ENCODE measurements around the gene PHF20.
A peak's percentile ranks its signal among the peaks of the same experiment; 100 is the strongest.
"Not testable (repeated sequence)": the region's sequence is repeated elsewhere in the genome, so short reads cannot be mapped to it uniquely, and the experiment has no call there.

Gene PHF20

GRCh38 chr20:35988910-35989463, 217.2 kb downstream of the PHF20 start:
- no peak for DNase-seq
- in situ Hi-C loops (cut with MboI; ENCODE audit: low pct_unique_long_range_greater_than_20kb, low sequenced_read_pairs), result loop anchor here (10.0 kb wide), 1 partner anchor 146 kb away; no protein-coding TSS in a partner anchor

- peak; percentile 45 for DNase-seq
- in situ Hi-C loops (cut with MboI; ENCODE audit: low pct_unique_long_range_greater_than_20kb, low sequenced_read_pairs), result no loop called here
Observed at GRCh38 chr20:35991142-35991771, 219.4 kb downstream of the PHF20 start.

GRCh38 chr20:35992713-35993335, 221.0 kb downstream of the PHF20 start:
- in situ Hi-C loops (cut with MboI; ENCODE audit: low pct_unique_long_range_greater_than_20kb, low sequenced_read_pairs), result no loop called here
- DNase-seq, result peak; percentile 84

GRCh38 chr20:35994994-35995453, 223.2 kb downstream of the PHF20 start:
- in situ Hi-C loops (cut with MboI; ENCODE audit: low pct_unique_long_range_greater_than_20kb, low sequenced_read_pairs), result no loop called here
- peak; percentile 82 for DNase-seq

- in situ Hi-C loops (cut with MboI; ENCODE audit: low pct_unique_long_range_greater_than_20kb, low sequenced_read_pairs), result not testable (repeated sequence)
Observed at GRCh38 chr20:35996492-35996891, 224.7 kb downstream of the PHF20 start.

More at GRCh38 chr20:35996492-35996891, 224.7 kb downstream of the PHF20 start:
- DNase-seq, result not testable (repeated sequence)
